IPS-11a (cell line): Measurements from ENCODE around the gene NRP1.

Experiments
- H3K4me3 ChIP-seq: one replicate; pipeline ENCODE4 v1.5.1; 2013; ENCODE audit warnings: low read depth, low read length, control low read depth

The NRP1 gene

GRCh38 chr10:33267708-33268107, 66.8 kb downstream of the NRP1 start:
- no peak overlapping the region for H3K4me3 ChIP-seq

GRCh38 chr10:33265621-33266020, 68.8 kb downstream of the NRP1 start:
- H3K4me3 ChIP-seq: no peak overlapping the region

- H3K4me3 ChIP-seq: no peak overlapping the region
Observed at GRCh38 chr10:33263453-33263852, 71.0 kb downstream of the NRP1 start.

GRCh38 chr10:33262871-33263270, 71.6 kb downstream of the NRP1 start:
- H3K4me3 ChIP-seq: no peak overlapping the region

- H3K4me3 ChIP-seq: no peak overlapping the region
Observed at GRCh38 chr10:33260403-33261149, 73.9 kb downstream of the NRP1 start.

DNA sequence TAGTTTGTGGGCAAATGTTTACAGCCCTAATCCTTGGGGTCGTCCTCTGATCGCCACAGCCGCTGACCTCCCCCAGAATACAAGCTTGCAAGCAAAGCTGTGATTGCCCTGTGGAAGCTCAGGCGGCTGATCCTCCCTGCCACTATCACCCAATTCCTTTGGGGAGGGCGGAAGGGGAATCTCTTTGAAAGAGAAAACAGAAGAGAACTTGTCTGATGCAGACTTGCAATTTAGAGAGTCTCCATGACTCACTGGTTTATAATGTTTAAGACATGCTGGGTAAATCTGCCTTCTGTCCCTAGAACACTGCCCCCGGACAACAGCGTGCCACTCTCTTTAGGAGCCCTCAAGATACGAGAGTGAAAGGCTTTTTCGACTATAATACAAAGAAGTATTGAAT, 75.5 kb downstream of the NRP1 start:
- no peak overlapping the region for H3K4me3 ChIP-seq

DNA sequence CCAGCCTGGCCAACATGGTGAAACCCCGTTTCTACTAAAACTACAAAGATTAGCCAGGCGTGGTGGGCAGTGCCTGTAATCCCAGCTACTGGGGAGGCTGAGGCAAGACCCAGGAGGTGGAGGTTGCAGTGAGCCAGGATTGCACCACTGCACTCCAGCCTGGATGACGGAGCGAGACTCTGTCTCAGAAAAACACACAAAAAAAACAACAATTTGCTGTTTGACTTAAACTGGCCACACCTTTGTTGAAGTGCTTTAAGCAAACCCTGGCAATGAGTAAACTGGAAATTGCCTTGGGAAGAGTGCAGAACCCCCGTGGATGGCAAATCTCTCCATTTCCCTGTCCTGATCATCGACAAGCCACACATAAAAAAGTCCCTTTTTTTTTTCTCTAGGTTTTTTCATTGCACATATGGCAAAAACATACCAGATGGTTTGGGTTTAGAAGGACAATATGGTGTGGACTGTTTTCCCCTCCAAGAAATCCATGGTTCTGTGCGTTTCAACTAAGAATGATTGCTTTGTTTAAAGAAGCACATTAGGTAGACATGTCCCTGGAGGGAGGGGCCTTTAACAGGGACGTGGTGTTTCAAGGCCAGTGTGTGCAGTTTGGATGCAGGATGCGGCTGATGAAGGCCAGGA, 76.9 kb downstream of the NRP1 start:
- H3K4me3 ChIP-seq: no peak overlapping the region

DNA sequence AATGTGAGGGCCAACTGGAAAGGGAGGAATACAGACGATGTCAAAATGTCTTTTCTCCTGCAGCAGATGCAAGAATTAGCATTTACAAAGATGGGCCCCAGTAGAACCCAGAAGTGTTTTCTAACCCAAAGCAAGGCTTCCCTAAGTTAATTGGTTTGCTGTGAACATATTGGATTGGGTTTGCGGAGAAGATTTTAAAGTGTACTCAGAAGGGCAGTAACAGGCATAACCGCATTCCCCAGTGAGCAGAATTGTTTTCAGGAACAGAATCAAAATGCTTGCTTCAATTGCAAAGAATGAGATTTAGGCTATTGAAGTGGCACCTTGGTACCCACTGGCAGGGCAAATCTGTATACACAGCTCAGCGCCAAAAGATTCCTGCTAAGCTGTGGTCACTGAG, 78.0 kb downstream of the NRP1 start:
- no peak overlapping the region for H3K4me3 ChIP-seq

GRCh38 chr10:33254556-33255160, 79.8 kb downstream of the NRP1 start:
- no peak overlapping the region for H3K4me3 ChIP-seq

DNA sequence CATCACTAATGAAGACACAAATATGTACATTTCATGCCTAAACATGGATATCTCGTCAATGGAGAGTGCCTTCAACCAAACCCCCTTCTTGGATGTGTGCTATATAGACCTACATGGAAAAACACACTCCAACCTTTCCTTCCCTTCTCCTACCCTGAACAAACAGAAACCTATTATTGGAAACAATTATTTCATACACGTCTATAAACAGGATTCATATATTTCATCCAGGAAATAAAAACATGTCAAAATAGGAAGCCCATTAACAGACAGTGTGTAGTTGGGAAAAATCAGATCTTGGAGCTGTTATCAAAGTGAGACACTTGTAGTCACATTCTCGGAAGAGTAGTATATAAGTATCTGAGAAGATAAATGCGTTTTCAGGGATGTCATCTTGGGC, 81.1 kb downstream of the NRP1 start:
- H3K4me3 ChIP-seq: no peak overlapping the region

- no peak overlapping the region for H3K4me3 ChIP-seq
Observed at GRCh38 chr10:33252794-33253203, 81.7 kb downstream of the NRP1 start.

DNA sequence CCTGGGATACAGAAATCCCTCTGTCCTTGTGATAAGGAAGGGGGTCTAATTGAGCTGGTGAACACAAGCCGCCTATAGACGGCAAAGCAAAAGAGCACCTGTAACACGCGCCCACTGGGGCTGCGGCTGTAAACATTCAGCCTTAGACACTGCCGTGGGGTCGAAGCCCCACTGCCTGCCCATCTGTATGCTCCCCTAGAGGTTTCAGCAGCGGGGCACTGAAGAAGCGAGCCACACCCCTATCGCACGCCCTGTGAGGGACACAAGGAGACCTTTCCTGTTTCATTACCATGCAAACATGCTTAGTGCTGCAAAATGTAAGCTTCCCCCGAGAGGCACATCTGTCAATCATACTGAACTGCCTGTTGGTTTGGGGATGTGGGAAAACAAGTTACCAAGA, 82.1 kb downstream of the NRP1 start:
- no peak overlapping the region for H3K4me3 ChIP-seq

- no peak overlapping the region for H3K4me3 ChIP-seq
Observed at GRCh38 chr10:33249659-33250345, 84.7 kb downstream of the NRP1 start.

DNA sequence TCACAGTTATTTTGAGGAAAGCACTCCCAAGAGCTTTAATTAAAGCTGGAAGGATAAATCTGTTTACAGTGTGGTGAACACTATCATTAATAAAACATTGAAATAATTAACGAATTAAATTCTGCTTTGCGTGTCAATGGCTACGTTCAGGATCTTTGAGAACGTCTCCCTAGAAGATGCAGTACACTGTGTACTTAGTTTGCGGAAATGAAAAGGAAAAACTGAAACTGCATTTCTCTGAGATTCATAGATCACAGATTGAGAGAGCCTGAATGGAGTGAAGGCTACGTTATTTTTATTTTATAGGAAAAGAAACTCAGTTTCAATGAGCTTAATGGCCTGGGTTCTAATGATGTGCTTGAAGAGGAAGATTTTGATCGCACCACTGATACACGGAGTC, 85.3 kb downstream of the NRP1 start:
- no peak overlapping the region for H3K4me3 ChIP-seq

- H3K4me3 ChIP-seq: no peak overlapping the region
Observed at GRCh38 chr10:33248638-33249037, 85.8 kb downstream of the NRP1 start.

GRCh38 chr10:33247221-33247922, 87.1 kb downstream of the NRP1 start:
- no peak overlapping the region for H3K4me3 ChIP-seq

DNA sequence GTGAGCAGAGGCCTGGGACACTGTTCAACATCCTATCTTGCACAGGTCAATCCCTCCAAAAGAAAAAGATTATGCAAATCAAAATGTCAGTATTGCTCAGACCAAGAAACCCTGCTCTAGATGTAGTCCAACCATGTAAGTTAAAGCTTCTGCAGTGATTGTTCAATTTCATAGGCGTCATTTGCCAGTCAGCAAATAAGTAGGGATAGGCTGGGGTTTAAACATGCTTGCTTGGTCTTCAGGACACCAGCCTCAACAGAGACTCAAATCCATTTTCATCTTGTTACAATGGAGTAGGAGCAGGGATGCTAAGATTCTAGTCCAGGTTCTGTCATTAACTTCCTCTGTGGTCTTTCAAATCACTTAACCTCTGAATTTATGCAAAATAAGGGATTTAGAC, 89.1 kb downstream of the NRP1 start:
- H3K4me3 ChIP-seq: no peak overlapping the region

DNA sequence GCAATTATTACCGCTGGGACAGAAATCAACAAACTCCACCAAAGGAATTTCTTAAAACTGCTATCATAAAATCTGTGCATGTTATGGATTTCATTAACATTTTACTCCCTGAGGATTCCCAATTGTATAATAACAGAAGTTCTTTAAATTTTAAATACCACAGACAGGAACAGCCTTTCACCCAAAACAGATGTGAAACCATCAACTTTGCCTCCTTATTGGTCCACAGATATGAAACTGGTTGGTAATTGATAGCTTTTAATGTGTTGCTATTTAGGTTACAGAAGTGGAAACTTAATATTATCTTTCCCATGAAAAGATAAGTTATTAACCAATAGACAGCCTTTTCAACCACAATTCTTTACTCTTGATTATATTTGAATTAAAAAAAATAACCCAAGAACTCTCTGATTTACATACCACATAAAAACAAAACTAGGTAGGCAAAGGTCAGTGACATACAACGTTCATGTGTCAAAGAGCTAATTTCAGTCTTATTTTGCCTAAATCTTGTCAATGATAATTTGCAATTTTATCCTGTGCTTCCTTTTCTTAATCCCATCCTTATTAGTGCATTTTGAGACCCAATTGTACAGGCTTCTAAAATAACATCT, 90.0 kb downstream of the NRP1 start:
- no peak overlapping the region for H3K4me3 ChIP-seq

GRCh38 chr10:33243703-33244102, 90.8 kb downstream of the NRP1 start:
- no peak overlapping the region for H3K4me3 ChIP-seq

DNA sequence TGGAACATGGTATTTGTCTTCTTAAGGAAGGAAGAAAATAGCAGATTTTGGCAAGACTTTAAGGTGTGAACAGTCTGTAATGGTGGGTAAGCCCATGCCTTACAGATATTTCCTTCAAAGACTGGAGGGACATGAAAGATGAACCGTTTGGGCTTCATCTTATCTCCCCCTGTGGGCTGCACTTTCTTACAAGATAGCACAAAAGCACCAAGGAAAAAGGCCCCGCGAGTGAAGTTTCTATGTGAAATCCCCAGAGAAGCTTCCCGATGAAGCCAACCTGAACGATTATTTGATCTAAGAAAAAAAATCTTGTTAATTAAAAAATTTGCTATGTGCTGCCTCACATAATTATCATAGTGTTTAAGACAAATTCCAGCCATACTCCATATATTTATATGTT, 91.5 kb downstream of the NRP1 start:
- H3K4me3 ChIP-seq: no peak overlapping the region

DNA sequence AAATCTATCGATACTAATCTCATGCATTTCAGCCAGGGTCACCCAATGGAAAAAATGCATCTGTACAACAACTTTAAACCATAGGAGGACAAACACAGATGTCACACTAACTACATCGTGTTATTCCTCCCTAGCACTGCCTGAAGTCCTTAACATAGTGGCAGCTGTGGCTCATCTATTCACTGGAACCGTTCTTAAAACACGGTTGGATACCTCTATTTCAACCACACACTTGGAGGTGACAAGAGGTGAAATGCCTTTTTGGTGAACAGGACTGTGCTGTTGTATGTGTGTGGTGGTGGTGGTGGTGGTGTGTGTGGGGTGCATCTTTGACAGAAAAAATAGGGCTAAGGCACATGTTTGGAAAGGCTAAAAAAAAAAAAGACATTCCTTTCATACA, 93.1 kb downstream of the NRP1 start:
- no peak overlapping the region for H3K4me3 ChIP-seq
